GM12892 (cell line): ENCODE data around the gene C4orf50.

Experiments
- POLR2A ChIP-seq: IDR thresholded peaks from 2 replicates; pipeline ENCODE4 v1.6.1; 2011; ENCODE audit warnings: low read depth, low read length, control low read depth
- POLR2AphosphoS5 ChIP-seq: IDR thresholded peaks from 2 replicates; pipeline ENCODE4 v1.6.1; 2011; ENCODE audit warnings: low read depth, low read length, control low read depth
- TAF1 ChIP-seq: IDR thresholded peaks from 2 replicates; pipeline ENCODE4 v1.6.1; 2011; ENCODE audit warnings: low read depth, mild to moderate bottlenecking, control low read depth, low read length, borderline replicate concordance

DNA sequence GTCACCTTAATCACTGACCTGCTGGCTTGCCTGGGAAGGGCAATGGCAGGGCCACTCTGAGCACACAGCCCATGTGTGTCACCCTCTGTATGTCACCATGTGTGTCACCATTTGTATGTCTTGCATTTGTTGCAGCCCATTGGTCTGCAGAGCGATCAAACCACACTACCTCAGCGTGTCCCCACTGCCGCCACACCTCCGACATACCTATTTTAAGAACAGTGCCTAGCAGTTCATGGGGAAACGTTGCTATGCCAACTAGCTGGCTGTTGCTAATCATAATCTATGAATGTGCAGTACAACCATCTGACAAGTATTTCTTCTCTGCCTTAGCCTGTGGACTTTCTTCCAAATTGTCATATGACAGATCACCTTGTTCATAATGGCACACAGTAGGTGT lies 117.4 kb downstream of the C4orf50 start:
- TF ChIP-seq TAF1: no peak
- TF ChIP-seq POLR2A: no peak
- no peak for TF ChIP-seq POLR2AphosphoS5
